HepG2 (cell line): Measurements from ENCODE around the gene KANK3. TPM values are rescaled to one million over a fixed set of nuclear protein-coding genes. Genes with fewer than 3 reads are reported as not detected.

Experiments
- ATAC-seq: fragments of 200-7000 bp; cut with Tn5 transposase; 3 replicates; pipeline ENCODE4 v1.9.1; 2020; ENCODE audit warnings: mild to moderate bottlenecking, moderate library complexity
- BruUV-seq: library from RNA; stranded (reverse); fragments of 400-500 nt; replicated peaks from 2 replicates; lab custom pipeline; 2021; lab: Mats Ljungman, UMichigan
- CTCF ChIA-PET: fragments of 300-600 bp; formaldehyde crosslinking; extraction: SDS; loops from one replicate; lab custom pipeline; 2021; ENCODE audit warnings: low total read pairs, inconsistent platforms, low intra/inter-chr PET ratio; lab: Yijun Ruan, JAX
- POLR2A ChIA-PET: fragments of 350-600 bp; sonication (Branson Sonifier 250); formaldehyde crosslinking; loops from one replicate; lab custom pipeline; 2020; ENCODE audit warnings: antibody characterized with exemption, inconsistent platforms; lab: Yijun Ruan, JAX
- DNase-seq: peaks from one replicate; pipeline ENCODE4 v3.0.0-alpha.2; 2015; ENCODE audit warnings: low spot score
- FAIRE-seq: peaks from 3 replicates; lab custom pipeline; 2011; peaks lifted over from hg19 to GRCh38; lab: Jason Lieb, UNC
- H2AFZ ChIP-seq: one replicate; pipeline ENCODE4 v1.6.1; 2011; ENCODE audit warnings: low read length, inconsistent platforms
- H3K27ac ChIP-seq: fragments of 300-600 bp; 3 replicates; pipeline ENCODE4 v1.8.0; 2011; ENCODE audit warnings: mixed run types, mild to moderate bottlenecking, mixed read lengths, low read length, inconsistent platforms; ENCODE audit not compliant: insufficient read depth; ENCODE audit errors: extremely low read length
- H3K27me3 ChIP-seq, 2 experiments: fragments of 200-600 bp in 1 of 2; 2 replicates in 1 of 2; 3 replicates in 1 of 2; pipeline versions ENCODE4 v1.6.0 to v1.8.0; 2011; ENCODE audit warnings: low read length in 2 of 2, mild to moderate bottlenecking in 2 of 2, moderate library complexity in 2 of 2, inconsistent platforms in 1 of 2; ENCODE audit not compliant: insufficient read depth in 2 of 2, control insufficient read depth in 1 of 2
- H3K36me3 ChIP-seq, 2 experiments: fragments of 200-600 bp in 1 of 2; replicated peaks in 1 of 2; 2 replicates in 1 of 2; 3 replicates in 1 of 2; pipeline versions ENCODE4 v1.5.1 to v1.8.0; 2011; ENCODE audit warnings: low read length in 2 of 2, inconsistent platforms in 1 of 2; ENCODE audit not compliant: insufficient read depth in 2 of 2, control insufficient read depth in 1 of 2
- H3K4me1 ChIP-seq: 2 replicates; pipeline ENCODE4 v1.5.1; 2012; ENCODE audit warnings: low read length, inconsistent platforms; ENCODE audit not compliant: insufficient read depth
- H3K4me2 ChIP-seq: 2 replicates; pipeline ENCODE4 v1.6.0; 2011; ENCODE audit warnings: low read depth, low read length, inconsistent platforms
- H3K4me3 ChIP-seq, 3 experiments: fragments of 200-600 bp in 1 of 3; sonication (generic), shearing (Covaris generic) in 1 of 3; replicated peaks in 1 of 3; 2 replicates each; pipeline ENCODE4 v1.5.1; 2011 to 2016; ENCODE audit warnings: low read length in 3 of 3, inconsistent platforms in 2 of 3, low read depth in 2 of 3, mild to moderate bottlenecking in 2 of 3, control low read depth in 1 of 3, mixed read lengths in 1 of 3; ENCODE audit not compliant: insufficient read depth in 1 of 3
- H3K79me2 ChIP-seq: one replicate; pipeline ENCODE4 v1.6.1; 2011; ENCODE audit warnings: low read length, inconsistent platforms; ENCODE audit not compliant: insufficient read depth
- H3K9ac ChIP-seq: 2 replicates; pipeline ENCODE4 v1.6.0; 2011; ENCODE audit warnings: mild to moderate bottlenecking, low read depth, low read length, inconsistent platforms; ENCODE audit not compliant: insufficient read depth
- H3K9me3 ChIP-seq: 2 replicates; pipeline ENCODE4 v1.5.1; 2012; ENCODE audit warnings: mild to moderate bottlenecking, low read length
- H4K20me1 ChIP-seq: 2 replicates; pipeline ENCODE4 v1.6.0; 2011; ENCODE audit warnings: inconsistent platforms, mild to moderate bottlenecking, low read length, moderate library complexity; ENCODE audit not compliant: insufficient read depth
- AGO2 ChIP-seq: fragments of 200-400 bp; formaldehyde crosslinking; optimal IDR thresholded peaks from 2 replicates; pipeline ENCODE3; 2017; ENCODE audit warnings: mild to moderate bottlenecking, low read depth, low read length, moderate library complexity
- MIER2 ChIP-seq: IDR thresholded peaks from 2 replicates; pipeline ENCODE4 v1.6.1; 2016; ENCODE audit warnings: missing biosample characterization, missing genetic modification reagents
- PHF21A ChIP-seq: sonication (generic); formaldehyde crosslinking; IDR thresholded peaks from 2 replicates; pipeline ENCODE4 v1.5.0; 2020; ENCODE audit warnings: mild to moderate bottlenecking, missing genetic modification reagents
- POGZ ChIP-seq: sonication (generic); formaldehyde crosslinking; IDR thresholded peaks from 2 replicates; pipeline ENCODE4 v1.4.0; 2020; ENCODE audit warnings: mild to moderate bottlenecking, missing genetic modification reagents
- RBFOX2 ChIP-seq: fragments of 200-400 bp; formaldehyde crosslinking; IDR thresholded peaks from 2 replicates; pipeline ENCODE4 v1.6.1; 2017; ENCODE audit warnings: low read depth, mild to moderate bottlenecking, low read length
- WGBS: methylation state at CpG from one replicate; pipeline ENCODE4 v1.1.6; 2017; ENCODE audit warnings: low lambda C conversion rate; 5-methylcytosine and 5-hydroxymethylcytosine counted together
- in situ Hi-C: cut with HindIII; loops from 2 replicates; pipeline ENCODE4 v1.10.0; 2017; ENCODE audit warnings: low pct_unique_long_range_greater_than_20kb; ENCODE audit not compliant: extremely low pct_ligation_motif_present
- intact Hi-C: fragments of 100-400 bp; cut with micrococcal nuclease; formaldehyde crosslinking; loops from one replicate; pipeline ENCODE4 v1.10.0; 2022; ENCODE audit not compliant: unreplicated experiment
- polyA plus RNA-seq, 8 experiments: library from polyadenylated mRNA; depleted of rRNA in 3 of 8; stranded (reverse) in 7 of 8; unstranded in 1 of 8; fragments of >200 nt; fragmentation: Illumina TruSeq in 4 of 8; extraction: Trizol in 4 of 8; gene quantifications; 2 replicates each; pipeline versions ENCODE4 v1.2.1 to v1.2.3, GENCODE V29; 2011 to 2016; ENCODE audit warnings: low read depth in 4 of 8, missing spikeins in 1 of 8, mixed read lengths in 1 of 8; ENCODE audit not compliant: insufficient read depth in 1 of 8
- total RNA-seq, 5 experiments: library from RNA; depleted of rRNA; stranded (reverse); fragments of >200 nt; fragmentation: Illumina TruSeq; extraction: Trizol; gene quantifications; 2 replicates each; pipeline ENCODE4 v1.2.3, GENCODE V29; 2016; ENCODE audit warnings: low read depth in 1 of 5

KANK3 gene
- total and polyA plus RNA-seq, 2 of the 13 experiments (the other 11 are each of a cell fraction or from before 2014, with no cell fraction given), result 0.15 to 0.20 TPM

DNA sequence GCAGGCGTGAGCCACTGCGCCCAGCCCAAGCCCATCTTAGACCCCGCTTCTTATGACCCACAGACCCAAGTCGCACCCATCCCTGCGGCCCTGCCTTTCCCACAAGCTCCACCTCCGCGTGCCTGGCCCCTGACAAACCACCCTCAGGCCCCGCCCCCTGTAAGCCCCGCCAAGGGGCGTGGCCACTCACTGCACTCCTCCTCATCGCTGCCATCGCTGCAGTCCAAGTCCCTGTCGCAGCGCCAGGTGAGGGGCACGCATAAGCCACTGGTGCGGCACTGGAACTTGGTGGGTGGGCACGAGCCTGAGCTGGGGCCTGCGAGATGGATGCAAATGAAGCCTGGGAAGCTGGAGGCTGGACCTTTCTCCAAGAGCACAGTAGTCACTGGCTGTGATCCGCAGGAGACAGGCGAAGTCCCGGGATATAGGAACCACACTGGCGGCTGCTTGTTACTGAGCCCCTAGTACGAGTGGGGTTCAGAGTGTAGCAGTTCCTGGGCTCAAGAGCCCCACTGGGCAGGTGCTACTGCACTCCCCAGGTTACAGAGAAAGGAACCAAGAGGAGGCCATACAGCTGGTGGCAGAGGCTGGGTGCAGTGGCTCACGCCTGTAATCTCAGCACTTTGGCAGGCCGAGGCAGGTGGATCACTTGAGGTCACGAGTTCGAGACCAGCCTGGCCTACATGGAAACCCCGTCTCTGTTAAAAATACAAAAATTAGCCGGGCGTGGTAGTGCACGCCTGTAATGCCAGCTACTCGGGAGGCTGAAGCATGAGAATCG, 38.0 kb downstream of the KANK3 start:
- no peaks in the 10 kb centered on the region for H3K9me3 ChIP-seq
- POLR2A ChIA-PET, result interaction anchor here (5.8 kb wide), 1 partner anchor 15 kb away, joined by 39 read pairs; the partner anchor contains the start of genes NDUFA7 and RPS28
- peaks cover 17% of the 10 kb centered on the region for H3K79me2 ChIP-seq
- 90% methylated on average over 30 of the region's 33 CpGs for WGBS
- no peak overlapping the region for H3K4me3 ChIP-seq
- peaks cover 39% of the 10 kb centered on the region for H3K4me1 ChIP-seq
- no peaks in the 10 kb centered on the region for H3K27me3 ChIP-seq
- CTCF ChIA-PET, result no interaction called here
- DNase-seq (no peak), FAIRE-seq (no peak), ATAC-seq (no peak)
- no peak overlapping the region for H3K27ac ChIP-seq
- no TSS peak for BruUV-seq
- intact Hi-C loops, result no loop called here
- no peak overlapping the region for H2AFZ ChIP-seq
- H3K4me2 ChIP-seq, result no peak overlapping the region
- no peak overlapping the region for H3K9ac ChIP-seq
- no peaks in the 10 kb centered on the region for H4K20me1 ChIP-seq
- TF ChIP-seq AGO2 (peak; percentile 78), PHF21A (CRISPR knock-in tag) (no peak), RBFOX2 (0 out of 2 replicates have a peak, but pooled peaks have one; percentile 33)
- in situ Hi-C loops, result loop anchor here (5.0 kb wide), 1 partner anchor 43 kb away; no protein-coding TSS in a partner anchor
- H3K36me3 ChIP-seq, result peaks cover 12 to 22% of the 10 kb centered on the region in 2 experiments; a peak in 4 of 5 replicates

DNA sequence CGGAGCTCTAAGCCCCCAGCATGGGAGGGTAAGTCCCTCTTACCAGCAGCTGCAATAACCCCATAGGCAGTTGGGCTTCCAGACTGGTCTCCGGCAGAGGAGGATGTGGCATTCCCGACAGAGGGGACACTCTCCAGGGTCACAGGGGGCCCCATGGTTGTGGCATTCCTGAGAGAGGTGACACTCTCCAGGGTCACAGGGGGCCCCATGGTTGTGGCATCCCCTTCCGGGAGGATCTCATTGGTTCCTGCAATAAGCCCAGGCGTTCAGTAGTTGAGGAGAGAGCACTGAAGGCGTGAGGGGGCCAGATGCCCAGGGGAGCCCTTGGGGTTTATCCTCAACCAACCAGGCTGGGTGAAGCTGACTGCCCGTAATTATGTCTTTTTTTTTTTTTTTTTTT, 40.3 kb downstream of the KANK3 start:
- TF ChIP-seq POGZ (no peak), MIER2 (CRISPR knock-in tag) (no peak)
- TF ChIP-seq, all 625 proteins: peak for 0
- ChIA-PET CTCF (no interaction called here), POLR2A (interaction anchor here (0.7 to 1.8 kb wide), 2 partner anchors 19 to 211 kb away, joined by 4 read pairs; partner anchors contain the start of genes NDUFA7, RPS28 and ZNF414)
- Histone ChIP-seq H3K4me3 (no peak overlapping the region), H3K4me1 (peaks cover 27% of the 10 kb centered on the region), H3K27ac (no peak overlapping the region), H3K27me3 (no peaks in the 10 kb centered on the region), H2AFZ (no peak overlapping the region), H3K9me3 (no peaks in the 10 kb centered on the region), H3K79me2 (peaks cover 16% of the 10 kb centered on the region), H3K9ac (no peak overlapping the region), H3K4me2 (no peak overlapping the region), H4K20me1 (no peaks in the 10 kb centered on the region), H3K36me3 (peaks cover 8 to 22% of the 10 kb centered on the region in 2 experiments; a peak in 4 of 5 replicates)
- WGBS, result 96% methylated on average over 4 of the region's 7 CpGs
- FAIRE-seq (no peak), DNase-seq (no peak), ATAC-seq (no peak)
- in situ Hi-C loops (no loop called here), intact Hi-C loops (no loop called here)
- BruUV-seq, result no TSS peak
